GM12892 (cell line): ENCODE measurements around the gene SLC25A52.
"Not testable (repeated sequence)": the region's sequence is repeated elsewhere in the genome, so short reads cannot be mapped to it uniquely, and the experiment has no call there.

ENCODE experiments used
- POLR2A ChIP-seq: IDR thresholded peaks from 2 replicates; pipeline ENCODE4 v1.6.1; 2011; ENCODE audit warnings: low read depth, low read length, control low read depth
- TAF1 ChIP-seq: IDR thresholded peaks from 2 replicates; pipeline ENCODE4 v1.6.1; 2011; ENCODE audit warnings: low read depth, mild to moderate bottlenecking, control low read depth, low read length, borderline replicate concordance

GRCh38 chr18:31799257-31799656 lies 38.6 kb upstream of the SLC25A52 start:
- not testable (repeated sequence) for TF ChIP-seq TAF1, POLR2A
